ENCODE data around the gene PKMYT1. TPM values are rescaled to one million over a fixed set of nuclear protein-coding genes. Genes with fewer than 3 reads are reported as not detected.

PKMYT1 gene
- total RNA-seq, 1 experiment from 2014 or later = 34.7 TPM

GRCh38 chr16:2926650-2926999, 53.6 kb downstream of the PKMYT1 start:
- H3K27me3 Mint-ChIP-seq (ENCODE audit: insufficient read depth, unreplicated experiment) = no peaks in the 10 kb centered on the region

GRCh38 chr16:2925951-2926649, 54.1 kb downstream of the PKMYT1 start:
- intact Hi-C loops (cut with micrococcal nuclease) = loop anchor here (2.0 to 5.0 kb wide), 3 partner anchors 21 to 56 kb away; partner anchors contain the start of gene PKMYT1
- no peak overlapping the region for H3K27ac Mint-ChIP-seq (ENCODE audit: low read depth, unreplicated experiment)
- no peak for DNase-seq (ENCODE audit: unreplicated experiment)
- TF ChIP-seq CTCF (IDR thresholded peaks at IDR 0.05; ENCODE audit: unreplicated experiment) = no peak
- no peak overlapping the region for H3K4me3 Mint-ChIP-seq (ENCODE audit: unreplicated experiment)
- H3K4me1 Mint-ChIP-seq (ENCODE audit: insufficient read depth, unreplicated experiment) = peaks cover 12% of the 10 kb centered on the region
- H3K9me3 Mint-ChIP-seq (ENCODE audit: unreplicated experiment) = no peaks in the 10 kb centered on the region
- no TSS peak for BruUV-seq (replicated peaks)
- peaks cover 39% of the 10 kb centered on the region for H3K36me3 Mint-ChIP-seq (ENCODE audit: insufficient read depth, unreplicated experiment)
- ChIA-PET CTCF (interaction anchor here (1.2 to 2.8 kb wide), 18 partner anchors 9 to 58 kb away, joined by 4 to 26 read pairs (median 5); partner anchors contain the start of gene FLYWCH1), POLR2A (interaction anchor here (1.0 to 1.2 kb wide), 3 partner anchors 10 to 20 kb away, joined by 3 to 6 read pairs (median 5); partner anchors contain the start of gene FLYWCH1)
- H3K27me3 Mint-ChIP-seq (ENCODE audit: insufficient read depth, unreplicated experiment) = no peaks in the 10 kb centered on the region

More at GRCh38 chr16:2926650-2926999, 53.6 kb downstream of the PKMYT1 start:
- intact Hi-C loops (cut with micrococcal nuclease) = loop anchor here (2.0 to 5.0 kb wide), 3 partner anchors 22 to 56 kb away; partner anchors contain the start of gene PKMYT1
- ChIA-PET CTCF (interaction anchor here (1.2 to 2.8 kb wide), 18 partner anchors 9 to 58 kb away, joined by 4 to 26 read pairs (median 5); partner anchors contain the start of gene FLYWCH1), POLR2A (interaction anchor here (0.7 to 1.3 kb wide), 8 partner anchors 10 to 244 kb away, joined by 3 to 6 read pairs (median 4); partner anchors contain the start of genes FLYWCH1 and KCTD5)
- no TSS peak for BruUV-seq (replicated peaks)
- no peak for DNase-seq (ENCODE audit: unreplicated experiment)
- peaks cover 12% of the 10 kb centered on the region for H3K4me1 Mint-ChIP-seq (ENCODE audit: insufficient read depth, unreplicated experiment)
- peak overlapping the region; percentile 48 for H3K27ac Mint-ChIP-seq (ENCODE audit: low read depth, unreplicated experiment)
- no peak overlapping the region for H3K4me3 Mint-ChIP-seq (ENCODE audit: unreplicated experiment)
- H3K36me3 Mint-ChIP-seq (ENCODE audit: insufficient read depth, unreplicated experiment) = peaks cover 39% of the 10 kb centered on the region
- TF ChIP-seq CTCF (IDR thresholded peaks at IDR 0.05; ENCODE audit: unreplicated experiment) = no peak
- H3K9me3 Mint-ChIP-seq (ENCODE audit: unreplicated experiment) = no peaks in the 10 kb centered on the region

GRCh38 chr16:2924901-2925755, 55.1 kb downstream of the PKMYT1 start:
- ChIA-PET CTCF (no interaction called here), POLR2A (interaction anchor here (1.5 kb wide), 1 partner anchor 9 kb away, joined by 3 read pairs; no protein-coding TSS in a partner anchor)
- no peak overlapping the region for H3K27ac Mint-ChIP-seq (ENCODE audit: low read depth, unreplicated experiment)
- H3K4me3 Mint-ChIP-seq (ENCODE audit: unreplicated experiment) = no peak overlapping the region
- BruUV-seq (replicated peaks) = no TSS peak
- H3K9me3 Mint-ChIP-seq (ENCODE audit: unreplicated experiment) = no peaks in the 10 kb centered on the region
- peaks cover 47% of the 10 kb centered on the region for H3K36me3 Mint-ChIP-seq (ENCODE audit: insufficient read depth, unreplicated experiment)
- intact Hi-C loops (cut with micrococcal nuclease) = loop anchor here (5.0 kb wide), 1 partner anchor 57 kb away; the partner anchor contains the start of gene PKMYT1
- no peaks in the 10 kb centered on the region for H3K27me3 Mint-ChIP-seq (ENCODE audit: insufficient read depth, unreplicated experiment)
- peaks cover 12% of the 10 kb centered on the region for H3K4me1 Mint-ChIP-seq (ENCODE audit: insufficient read depth, unreplicated experiment)
- no peak for DNase-seq (ENCODE audit: unreplicated experiment)
- no peak for TF ChIP-seq CTCF (IDR thresholded peaks at IDR 0.05; ENCODE audit: unreplicated experiment)

- H3K36me3 Mint-ChIP-seq (ENCODE audit: insufficient read depth, unreplicated experiment) = peaks cover 56% of the 10 kb centered on the region
- no peak for DNase-seq (ENCODE audit: unreplicated experiment)
- CTCF ChIA-PET = interaction anchor here (0.7 to 1.5 kb wide), 5 partner anchors 16 to 145 kb away, joined by 3 to 4 read pairs (median 4); no protein-coding TSS in a partner anchor
- no peak for TF ChIP-seq CTCF (IDR thresholded peaks at IDR 0.05; ENCODE audit: unreplicated experiment)
- no TSS peak for BruUV-seq (replicated peaks)
- intact Hi-C loops (cut with micrococcal nuclease) = no loop called here
- no peak overlapping the region for H3K27ac Mint-ChIP-seq (ENCODE audit: low read depth, unreplicated experiment)
- peaks cover 18% of the 10 kb centered on the region for H3K4me1 Mint-ChIP-seq (ENCODE audit: insufficient read depth, unreplicated experiment)
- no peaks in the 10 kb centered on the region for H3K27me3 Mint-ChIP-seq (ENCODE audit: insufficient read depth, unreplicated experiment)
- no peak overlapping the region for H3K4me3 Mint-ChIP-seq (ENCODE audit: unreplicated experiment)
- POLR2A ChIA-PET = no interaction called here
- no peaks in the 10 kb centered on the region for H3K9me3 Mint-ChIP-seq (ENCODE audit: unreplicated experiment)
Measured at GRCh38 chr16:2923481-2923880, 56.8 kb downstream of the PKMYT1 start.
